DOHH2 (cell line): ENCODE results near the gene RGS3.

Experiments
- CTCF ChIP-seq: fragments of 200-600 bp; sonication (generic); IDR thresholded peaks from one replicate; pipeline ENCODE4 v1.5.1; 2014; ENCODE audit warnings: antibody characterized with exemption, mild to moderate bottlenecking, low read depth, low read length; ENCODE audit not compliant: poor library complexity, severe bottlenecking
- EZH2phosphoT487 ChIP-seq: fragments of 200-600 bp; sonication (generic); IDR thresholded peaks from 2 replicates; pipeline ENCODE4 v1.6.1; 2017; ENCODE audit warnings: borderline replicate concordance, mild to moderate bottlenecking, antibody characterized with exemption, low read length, moderate library complexity, mixed read lengths

DNA sequence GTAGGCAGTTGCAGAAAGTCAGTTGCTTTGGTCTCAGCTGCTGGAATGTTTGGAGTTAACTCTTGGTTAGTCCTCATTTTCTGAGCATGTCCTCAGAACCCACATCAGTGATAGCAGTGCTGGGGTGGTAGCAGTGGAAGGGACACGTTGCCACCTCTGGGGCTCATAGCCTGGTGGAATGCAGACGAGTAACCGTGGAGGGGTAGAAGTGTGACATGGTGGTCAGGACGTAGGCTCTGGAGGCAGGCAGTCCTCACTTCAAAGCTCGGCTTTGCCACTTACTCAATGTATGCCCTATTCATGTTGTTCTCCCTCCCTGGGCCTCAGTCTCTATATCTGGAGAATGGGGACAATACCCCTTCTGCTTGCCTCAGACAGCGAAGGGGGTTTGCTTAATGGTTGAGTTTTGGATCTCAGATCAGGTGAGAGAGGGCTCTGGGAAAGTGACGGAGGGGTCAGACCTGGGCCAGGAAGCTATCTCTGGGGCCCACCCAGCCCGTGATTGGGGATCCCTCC, 62.8 kb downstream of the RGS3 start:
- TF ChIP-seq CTCF (no peak), EZH2phosphoT487 (no peak)
